HG02610 (cell line): ENCODE results near the gene TOP1.

Experiments used
- ATAC-seq: cut with Tn5 transposase; IDR thresholded peaks from one replicate; pipeline ENCODE4 v1.9.1; 2021; ENCODE audit warnings: mild to moderate bottlenecking, moderate library complexity; ENCODE audit not compliant: unreplicated experiment

TOP1 gene

DNA sequence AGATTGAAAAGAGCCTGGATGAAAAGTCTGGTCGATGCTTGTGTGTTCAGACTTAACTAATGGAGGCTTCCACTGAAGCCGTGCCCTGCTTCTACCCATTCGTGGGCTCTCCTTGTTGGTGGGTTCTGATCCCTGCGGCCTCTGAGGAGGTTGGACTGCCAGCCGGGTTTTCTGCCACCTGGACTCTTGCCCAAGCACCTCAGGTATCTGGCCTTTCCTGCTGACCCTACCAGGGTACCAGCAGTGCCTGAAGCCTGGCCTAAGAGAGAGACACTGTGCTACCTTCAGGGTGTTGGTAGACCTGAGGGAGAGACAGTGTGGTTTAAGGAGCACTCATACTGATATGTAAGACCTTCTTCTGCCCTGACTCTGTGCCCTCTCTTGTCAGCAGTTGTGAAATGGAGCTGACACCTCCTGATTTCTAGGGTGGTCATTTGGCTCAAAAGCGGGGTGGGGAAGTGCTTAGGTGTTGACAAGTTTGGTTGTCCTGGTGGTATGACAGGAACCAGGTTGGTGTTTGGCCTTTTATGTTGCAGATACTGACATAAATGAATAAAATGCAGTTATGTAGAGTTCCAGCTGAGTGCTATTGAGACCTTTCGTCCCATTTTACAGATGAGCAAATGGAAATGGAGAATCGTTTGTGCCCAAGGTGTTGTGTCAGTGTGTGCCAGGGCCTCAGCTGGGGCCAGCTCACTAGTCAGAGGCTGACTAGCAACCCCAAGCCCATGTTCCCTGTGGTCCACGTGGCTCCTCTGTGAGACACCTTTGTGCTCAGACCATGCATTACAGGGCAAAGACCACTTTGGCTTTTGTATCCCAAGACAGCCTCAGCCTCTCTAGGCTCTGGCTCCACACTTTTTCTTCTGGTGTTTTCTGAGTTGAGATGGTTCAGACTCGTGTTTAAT, 111.9 kb downstream of the TOP1 start:
- ATAC-seq = no peak

DNA sequence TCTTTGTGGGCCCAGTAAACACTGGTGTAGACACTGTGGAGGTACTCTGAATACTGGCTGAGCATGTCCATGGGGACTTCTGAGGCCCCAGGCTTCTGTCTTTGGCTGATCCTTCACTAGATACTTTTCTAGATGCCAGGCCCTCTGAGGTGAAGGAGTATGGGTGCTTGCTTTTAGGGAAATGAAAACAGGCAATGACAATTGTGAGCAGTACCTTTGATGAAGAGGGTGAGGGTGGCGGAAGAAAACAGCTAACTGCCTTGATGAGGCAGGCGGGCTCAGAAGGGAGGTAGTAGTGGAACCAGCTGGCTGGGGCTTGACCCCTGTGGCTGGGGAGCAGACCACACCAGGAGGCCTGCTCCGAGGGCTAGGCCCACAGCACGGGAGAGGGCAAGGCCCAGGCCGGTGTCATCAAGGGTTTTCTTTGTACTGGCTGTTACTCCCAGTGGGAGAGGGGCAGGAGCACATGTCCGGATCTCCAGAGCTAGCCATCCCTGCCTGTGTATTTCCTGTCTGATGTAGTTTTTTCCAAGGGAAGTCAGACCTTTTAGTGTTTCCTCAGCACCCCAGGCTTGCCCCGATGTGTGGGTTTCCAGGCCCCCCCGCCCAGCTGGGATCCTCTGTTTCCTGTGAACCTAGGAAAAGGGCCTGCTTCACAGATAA, 112.7 kb downstream of the TOP1 start:
- no peak for ATAC-seq

DNA sequence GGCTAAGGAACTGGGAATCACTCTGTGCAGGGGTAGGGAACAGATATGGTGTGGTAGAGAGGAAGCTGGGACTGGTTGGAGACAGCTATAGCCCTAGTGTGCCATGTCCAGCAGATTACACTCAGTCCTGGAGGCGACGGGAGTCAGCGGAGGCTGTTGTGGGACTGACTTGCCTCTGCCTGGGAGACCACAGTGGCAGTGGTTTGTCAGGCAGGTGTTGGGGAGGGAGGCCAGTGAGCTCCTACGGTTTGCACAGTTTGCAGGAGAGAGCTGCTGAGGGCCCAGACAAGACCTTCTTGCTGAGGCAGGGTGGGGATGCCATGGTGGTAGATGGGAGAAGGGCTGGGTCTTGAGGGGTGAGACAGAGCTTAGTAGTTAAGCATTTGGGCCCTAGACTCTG, 113.6 kb downstream of the TOP1 start:
- no peak for ATAC-seq

DNA sequence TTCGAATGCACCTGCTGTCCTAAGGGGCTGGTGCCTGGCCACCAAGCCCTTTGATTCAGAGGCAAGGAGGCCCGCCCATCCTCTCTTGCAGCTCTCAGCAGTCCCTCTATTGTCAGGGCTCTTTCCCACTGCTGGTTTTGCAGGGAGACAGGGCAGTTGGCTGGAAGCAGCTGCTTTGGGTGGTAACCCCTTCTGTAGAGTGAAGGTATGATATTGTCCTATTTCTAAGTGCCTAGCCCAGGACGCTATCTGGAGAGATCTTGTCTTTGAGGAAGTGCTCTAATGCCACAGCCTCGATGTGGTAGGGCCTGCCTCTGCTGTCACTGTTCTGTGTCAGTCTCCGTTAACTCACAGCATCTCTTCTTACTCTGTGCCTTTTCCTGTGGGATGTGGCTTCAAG, 114.3 kb downstream of the TOP1 start:
- peak; percentile 35 for ATAC-seq

DNA sequence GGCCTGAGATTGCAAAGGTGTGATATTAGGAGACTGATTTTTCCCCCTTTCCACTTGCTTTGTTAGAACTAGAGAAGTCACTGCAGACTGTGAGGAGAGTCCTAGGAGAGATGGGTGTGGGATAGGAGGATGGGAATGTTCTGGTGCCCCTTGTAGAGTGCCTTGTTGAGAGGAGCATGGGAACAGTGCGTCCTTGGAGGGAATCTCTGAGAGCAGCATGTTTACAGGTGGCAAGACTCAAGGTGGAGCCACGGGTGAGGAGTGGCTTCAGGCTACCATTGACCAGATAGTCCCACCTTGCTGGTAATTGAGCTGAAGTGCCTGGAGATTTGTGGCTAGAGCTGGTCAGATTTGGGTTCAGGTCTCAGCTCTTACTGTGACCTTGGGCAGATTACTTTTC, 114.7 kb downstream of the TOP1 start:
- ATAC-seq = no peak

DNA sequence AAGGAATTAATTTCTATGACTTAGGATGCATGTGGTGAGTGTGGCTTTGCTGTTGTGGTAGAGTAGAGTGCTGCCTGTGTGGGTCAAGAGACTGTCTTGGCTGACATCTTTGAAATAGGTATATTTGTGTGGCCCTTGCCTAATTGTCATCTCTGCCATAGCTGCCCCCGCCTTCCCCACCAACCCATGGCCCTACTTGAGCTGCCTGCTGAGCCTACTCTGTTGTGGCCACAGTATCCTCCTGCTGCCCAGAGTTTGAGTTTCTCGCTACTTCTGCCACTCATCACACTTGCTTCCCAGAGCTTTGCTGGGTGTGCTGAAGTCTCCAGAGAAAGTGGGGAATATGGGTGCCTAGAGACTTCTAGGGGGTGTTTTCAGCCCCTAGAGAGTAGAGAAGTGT, 116.7 kb downstream of the TOP1 start:
- no peak for ATAC-seq

DNA sequence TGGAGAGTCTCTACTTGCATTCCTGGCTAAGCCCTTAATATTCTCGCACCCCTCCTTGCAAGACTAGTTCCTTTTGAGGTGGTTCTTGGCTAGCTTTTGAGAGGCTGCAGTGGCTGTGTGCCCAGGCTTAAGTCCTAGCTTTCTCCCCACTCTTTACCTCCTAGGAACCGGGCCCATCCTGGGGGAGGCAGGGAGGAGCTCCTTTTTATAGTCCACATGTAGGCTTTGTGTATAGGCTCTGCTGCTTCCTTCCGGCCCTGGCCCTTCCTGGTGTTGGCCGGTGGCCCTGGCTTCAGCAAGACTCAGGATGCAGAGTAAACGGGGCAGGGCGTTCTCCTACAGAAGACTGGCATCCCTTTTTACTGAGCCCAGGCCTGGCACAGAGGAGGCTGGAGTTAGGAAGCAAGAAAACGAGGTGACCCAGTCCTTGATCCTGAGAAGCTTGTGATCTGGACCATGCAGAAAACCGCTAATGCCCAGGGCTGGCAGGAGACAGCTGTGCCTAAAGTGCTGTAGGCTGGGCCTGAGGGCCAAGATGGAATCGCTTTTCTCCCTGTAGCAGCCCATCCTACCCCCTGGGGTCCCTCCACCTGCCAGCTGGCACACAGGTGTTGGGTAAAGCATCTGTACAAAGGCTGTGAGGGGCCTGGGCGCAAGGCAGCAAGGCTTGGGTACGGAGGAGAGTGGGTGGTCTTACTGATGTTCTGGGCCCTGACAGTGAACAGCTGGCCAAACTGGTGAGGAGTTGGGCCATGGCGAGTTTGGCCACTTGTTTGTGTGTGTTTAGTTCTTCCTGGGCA, 117.4 kb downstream of the TOP1 start:
- no peak for ATAC-seq

DNA sequence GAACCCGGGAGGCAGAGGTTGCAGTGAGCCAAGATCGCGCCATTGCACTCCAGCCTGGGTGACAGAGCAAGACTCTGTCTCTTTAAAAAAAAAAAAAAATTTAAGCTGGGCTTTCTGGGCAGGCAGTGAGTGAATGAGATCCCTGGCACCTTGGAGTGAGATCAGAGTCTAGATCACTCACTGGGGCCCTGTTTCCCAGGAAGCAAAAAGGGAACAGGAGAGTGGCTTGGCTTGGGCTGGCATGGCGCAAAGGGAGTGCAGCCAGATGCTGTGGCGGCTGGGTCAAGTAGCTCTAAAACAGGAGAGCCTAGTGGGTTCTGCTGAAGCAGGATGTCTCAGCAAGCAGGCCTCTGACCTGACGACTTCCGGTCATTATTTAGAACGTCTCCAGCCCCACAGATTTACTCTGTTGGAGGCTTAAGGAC, 119.2 kb downstream of the TOP1 start:
- no peak for ATAC-seq

DNA sequence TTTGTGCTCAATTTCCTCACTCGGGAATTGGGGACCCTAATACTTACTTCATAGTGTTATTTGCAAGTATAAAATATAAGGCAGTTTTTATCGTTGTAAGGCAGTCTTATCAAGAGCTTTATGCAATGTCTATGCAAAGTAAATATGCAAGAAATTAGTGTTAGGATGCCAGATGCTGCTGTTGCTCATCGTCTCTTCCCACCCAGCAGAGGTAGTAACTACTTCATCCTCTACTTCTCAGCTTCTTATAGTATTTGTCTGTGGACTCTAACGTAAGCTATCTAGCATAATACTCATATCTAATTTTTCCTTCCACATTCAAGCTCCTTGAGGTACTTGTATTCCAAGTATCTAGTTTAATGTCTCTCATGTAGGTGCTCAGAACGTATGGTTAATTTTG, 120.3 kb downstream of the TOP1 start:
- ATAC-seq = no peak

DNA sequence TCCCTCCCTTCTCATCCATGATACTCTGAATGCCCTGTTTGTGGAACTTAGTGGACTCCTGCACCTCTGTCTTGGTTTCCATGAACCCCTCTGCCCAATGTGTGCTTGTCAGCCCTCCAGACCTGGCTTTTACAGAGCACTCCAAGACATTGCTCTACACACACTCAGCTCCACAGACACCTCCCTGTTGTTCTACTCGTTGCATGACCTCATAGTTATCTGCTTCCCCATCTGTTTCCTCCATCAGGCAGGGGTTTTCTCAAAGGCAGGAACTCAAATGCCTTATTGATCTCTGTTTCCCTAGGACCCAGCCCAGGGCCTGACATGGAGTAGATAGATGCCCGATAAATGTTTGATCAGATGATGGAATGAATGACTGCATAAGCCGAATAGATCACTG, 122.0 kb downstream of the TOP1 start:
- no peak for ATAC-seq

DNA sequence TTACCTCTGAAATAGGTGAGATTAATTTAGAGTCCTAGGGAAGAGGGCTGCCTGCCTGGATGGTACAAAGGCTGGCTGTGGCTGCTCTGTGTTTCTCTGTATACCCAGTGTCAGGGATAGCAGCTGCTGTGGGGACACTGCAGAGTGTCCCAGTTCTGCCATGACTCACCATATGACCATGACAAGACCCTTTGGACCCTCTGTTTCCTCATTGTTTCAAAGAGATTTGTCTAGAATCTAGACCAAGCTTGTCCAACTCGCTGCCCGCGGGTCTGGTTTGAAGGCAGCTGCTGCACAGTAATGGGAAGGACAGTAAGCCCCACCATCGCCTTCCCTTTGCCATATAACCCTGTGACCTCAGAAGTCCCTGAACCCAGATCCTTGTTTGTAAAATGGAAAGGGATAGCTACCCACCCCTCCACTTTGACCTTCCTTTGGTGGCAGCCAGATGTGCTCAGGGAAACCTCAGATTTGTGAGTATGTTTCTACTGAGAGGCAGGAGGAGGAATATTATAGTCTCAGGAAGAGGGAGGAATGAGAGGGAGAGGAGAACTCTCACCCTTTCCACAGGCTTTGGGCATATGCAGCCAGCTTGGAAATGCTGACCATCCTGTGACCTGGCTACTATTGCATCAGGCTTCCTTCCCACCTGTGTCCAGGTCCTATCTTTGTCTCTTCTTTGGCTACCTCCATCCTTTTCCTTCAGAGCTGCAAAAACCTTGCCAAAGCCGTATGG, 122.7 kb downstream of the TOP1 start:
- ATAC-seq = no peak

DNA sequence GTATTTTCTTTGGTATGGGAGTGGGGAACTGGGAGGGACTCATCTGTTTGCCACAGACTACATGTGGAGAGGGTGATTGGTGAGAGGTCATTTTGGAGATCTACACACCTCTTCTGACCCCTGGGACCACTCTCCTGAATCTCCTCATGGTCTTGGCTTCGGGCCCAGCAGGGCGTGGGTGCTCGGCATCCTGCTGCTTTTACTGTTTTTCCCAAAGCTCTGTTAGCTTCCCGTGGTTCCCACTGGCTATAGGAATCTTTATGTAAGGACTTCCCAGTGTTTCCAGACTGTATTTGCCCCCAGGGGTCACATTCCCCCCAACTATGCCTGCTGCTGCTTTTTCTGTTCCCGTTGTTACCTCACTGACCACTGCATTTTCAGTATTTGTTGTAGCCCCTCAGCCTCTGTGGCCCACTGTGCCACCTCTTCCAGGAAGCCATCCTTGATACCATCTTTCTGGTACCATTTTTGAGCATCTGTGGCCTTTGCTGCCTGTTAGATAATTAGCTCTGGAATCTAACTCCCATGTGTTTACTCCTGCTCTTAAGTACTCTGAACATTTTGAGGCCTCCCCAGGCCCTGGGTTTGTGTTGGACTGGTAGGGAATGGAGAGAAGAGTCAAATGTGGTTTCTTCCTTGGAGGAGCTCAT, 123.6 kb downstream of the TOP1 start:
- no peak for ATAC-seq

DNA sequence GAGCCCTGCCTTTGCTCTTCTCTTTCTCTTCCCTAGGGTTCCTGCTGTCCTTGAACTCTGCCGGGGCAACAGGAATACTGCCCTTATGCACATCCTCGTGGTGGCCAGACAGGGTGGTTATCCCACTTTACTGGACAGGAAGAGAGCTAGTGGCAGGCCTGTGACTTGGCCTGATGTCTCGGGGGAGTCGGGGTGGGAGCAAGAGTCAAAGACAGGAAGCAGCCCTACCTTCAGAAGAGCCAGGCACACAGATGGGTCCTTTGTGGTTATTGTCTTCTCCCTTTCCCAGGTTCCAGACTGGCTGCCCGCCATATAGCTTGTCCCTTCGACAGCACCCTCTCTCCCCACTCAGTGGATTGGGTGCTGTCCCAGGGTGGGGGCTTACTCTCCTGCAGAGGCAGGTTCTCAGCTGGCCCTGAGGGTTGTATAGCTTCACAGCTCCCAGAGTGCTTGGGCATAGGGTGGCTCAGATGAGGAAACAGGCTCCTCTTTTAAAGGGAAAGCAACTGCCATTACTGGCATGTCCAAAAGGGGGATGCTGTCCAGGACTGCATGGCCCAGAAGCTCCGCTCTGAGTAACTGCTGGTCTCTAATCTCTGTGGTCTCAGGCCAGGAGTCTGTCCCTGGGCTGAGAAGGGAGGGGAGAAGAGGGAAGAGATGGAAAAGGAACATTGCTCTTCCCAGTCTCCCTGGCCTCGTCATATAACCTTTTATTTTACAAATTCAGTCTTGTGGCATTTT, 126.0 kb downstream of the TOP1 start:
- no peak for ATAC-seq

DNA sequence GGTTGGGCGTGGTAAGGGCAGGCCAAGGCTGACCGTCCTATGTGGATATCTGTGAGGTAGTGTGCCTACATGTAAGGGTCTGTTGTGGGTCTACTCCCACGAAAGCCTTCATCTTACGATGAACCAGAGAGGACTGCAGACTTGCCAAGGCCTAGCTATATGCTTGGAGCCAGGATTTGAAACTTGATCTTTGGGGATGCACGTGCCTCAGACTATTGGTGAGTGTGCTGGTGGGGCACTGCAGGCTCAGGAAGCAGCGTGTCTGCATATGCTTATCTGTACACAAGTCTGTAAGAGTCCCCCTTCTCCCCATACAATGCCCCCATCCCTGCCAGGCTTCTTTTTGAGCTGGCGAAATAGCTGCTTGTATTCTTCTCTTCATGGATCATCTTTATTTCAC, 126.6 kb downstream of the TOP1 start:
- ATAC-seq = no peak

DNA sequence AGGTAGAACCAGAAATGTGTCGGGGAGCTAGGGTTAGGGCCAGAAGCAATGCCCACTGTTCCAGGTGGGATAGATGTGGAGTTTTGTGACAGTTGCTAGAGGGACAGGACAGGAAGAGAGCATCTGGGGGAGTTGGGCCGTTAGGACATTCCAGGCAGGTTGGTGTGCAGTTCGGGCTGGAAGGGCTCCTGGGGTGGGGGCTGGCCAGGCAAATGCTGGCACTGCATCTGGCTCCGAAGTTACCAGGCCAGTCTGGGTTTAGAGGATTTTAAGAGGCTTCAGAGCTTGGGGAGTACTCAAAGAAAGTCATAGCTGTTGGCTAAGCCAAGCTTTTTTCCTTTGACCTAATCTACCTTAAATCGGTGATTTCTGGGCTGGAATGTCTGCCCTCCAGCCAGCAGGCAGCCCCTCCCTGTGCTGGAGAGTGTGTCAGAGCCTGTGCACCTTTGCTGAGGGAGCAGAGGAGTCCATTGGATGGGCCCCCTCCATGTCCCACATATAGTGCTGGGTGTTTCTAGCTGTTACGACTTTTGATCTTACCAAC, 129.5 kb downstream of the TOP1 start:
- ATAC-seq = no peak

DNA sequence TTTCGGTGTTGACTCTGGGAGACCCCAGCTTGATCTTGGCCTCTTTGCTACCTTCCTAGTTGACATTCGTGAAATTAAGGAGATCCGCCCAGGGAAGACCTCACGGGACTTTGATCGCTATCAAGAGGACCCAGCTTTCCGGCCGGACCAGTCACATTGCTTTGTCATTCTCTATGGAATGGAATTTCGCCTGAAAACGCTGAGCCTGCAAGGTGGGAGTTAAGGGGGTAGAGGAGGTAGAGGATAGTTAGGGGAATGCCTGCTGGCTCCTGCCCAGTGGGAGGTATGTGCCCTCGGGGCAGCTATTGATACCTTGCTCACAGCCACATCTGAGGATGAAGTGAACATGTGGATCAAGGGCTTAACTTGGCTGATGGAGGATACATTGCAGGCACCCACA, 130.9 kb downstream of the TOP1 start:
- ATAC-seq = no peak

DNA sequence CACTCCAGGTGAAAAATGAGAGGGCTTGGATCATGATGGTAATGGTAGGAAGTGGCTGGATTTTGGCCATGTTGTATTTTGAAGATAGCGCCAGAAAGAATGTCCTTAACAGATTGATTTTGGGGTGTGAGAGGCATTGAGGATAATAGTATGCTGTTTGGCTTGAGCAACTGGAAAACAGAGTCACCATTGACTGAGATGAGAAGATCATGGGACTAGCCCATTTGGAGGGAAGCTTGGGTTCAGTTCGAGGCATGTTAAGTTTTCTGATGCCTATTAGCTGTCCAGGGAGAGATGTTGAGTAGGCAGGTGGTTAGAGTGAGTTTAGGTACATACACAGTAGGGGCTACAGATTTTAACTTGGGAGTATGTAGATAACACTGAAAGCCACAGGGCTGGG, 132.1 kb downstream of the TOP1 start:
- ATAC-seq = no peak

DNA sequence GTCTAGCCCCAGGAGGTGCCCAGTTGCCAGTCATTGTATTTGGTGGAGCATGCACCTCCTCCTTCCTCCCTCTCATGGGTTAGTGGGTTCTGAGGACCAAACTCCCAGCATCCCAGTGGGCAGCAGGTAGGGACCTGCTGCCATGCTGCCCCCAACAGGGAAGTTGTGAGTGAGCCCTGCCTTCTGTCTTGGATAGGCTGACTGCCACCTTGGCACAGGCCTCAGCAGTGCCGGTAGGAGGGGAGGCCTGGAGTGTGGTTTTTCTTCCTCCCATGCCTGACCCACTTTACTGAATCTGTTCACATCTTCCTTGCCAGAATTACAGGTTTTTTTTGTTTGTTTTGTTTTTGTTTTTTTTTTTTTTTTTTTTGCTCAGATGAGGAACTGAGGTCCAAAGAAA, 133.3 kb downstream of the TOP1 start:
- ATAC-seq = no peak

DNA sequence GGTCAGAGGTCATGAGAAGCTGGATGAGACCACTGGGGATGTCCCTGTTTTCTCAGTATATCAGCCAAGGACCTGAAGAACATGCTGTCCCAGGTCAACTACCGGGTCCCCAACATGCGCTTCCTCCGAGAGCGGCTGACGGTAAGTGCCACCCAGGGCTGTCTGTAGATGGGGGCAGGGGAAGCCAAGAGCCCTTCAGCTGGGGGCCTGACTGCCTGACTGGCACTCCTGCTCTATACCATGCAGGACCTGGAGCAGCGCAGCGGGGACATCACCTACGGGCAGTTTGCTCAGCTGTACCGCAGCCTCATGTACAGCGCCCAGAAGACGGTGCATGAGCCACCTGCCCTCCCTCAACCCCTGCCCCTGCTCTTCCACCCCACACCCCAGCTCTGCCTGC, 133.8 kb downstream of the TOP1 start:
- no peak for ATAC-seq
